NAMALWA (cell line): ENCODE measurements around the gene SLIT3.

ENCODE experiments used
- DNase-seq: peaks from one replicate; pipeline ENCODE4 v3.0.0-alpha.2; 2015; ENCODE audit warnings: low spot score

Gene SLIT3

DNA sequence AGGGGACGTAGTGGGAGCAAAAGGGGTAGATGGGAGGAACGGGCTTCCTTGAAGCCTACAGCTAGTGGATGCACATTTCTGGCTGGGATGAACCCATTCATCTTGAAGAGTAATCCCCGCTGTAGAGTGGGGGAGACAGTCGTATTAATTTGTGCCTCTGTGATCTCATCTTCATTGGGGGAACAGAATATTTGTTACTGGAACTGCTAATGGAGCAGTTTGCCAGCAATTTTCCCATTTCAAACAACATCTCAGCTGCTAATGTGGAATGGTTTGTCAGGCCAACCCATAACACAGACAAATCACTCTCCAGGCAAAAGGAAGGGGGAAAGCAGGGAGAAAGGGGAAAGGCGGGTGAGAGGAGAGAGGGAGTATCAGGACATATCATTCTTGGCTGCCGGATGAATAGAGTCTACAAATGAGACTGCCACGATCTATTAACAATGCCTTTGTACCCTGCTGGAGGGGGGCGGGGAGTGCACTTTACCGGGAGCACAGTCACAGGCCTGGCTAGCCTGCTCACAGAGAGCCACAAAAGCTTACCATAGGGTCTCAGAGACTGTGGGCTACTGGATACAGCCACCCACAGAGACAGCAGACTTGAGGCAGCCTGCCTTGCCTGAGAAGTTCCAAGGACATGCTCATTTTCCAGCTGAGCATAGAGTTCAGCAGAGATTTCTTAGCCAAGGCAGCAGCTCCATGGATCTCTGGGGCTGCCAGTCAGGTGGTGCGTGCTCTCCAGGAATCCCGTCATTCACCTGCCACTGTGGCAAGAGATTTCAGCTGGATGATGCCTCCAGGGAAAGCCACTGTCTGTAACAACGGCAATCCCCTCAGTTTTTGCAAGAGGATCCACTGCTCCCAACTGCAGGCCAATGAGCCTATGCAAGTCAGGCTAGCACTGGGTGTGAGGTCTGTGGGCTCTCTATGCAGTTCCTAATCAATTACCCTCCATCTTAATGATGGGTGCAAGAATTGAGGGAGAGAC, 504.1 kb downstream of the SLIT3 start:
- DNase-seq: no peak

DNA sequence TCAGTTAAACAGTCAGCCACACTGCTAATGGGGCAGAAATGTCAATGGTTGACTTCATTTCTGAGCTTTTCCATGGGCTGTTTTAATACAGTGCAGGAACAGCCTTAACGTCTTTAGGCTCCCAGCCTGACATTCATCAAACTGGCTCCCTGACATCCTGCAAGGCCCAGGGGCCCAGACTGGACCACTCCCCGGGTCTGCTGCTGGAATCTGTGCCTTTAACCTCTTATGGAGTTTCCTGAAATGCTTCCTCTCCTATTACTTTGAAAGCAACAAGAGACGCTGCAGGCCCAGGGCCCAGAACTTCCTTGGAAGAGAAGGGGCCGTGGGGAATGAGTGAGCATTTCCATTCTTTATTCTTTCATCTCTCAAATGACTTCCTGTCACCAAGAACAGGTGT, 504.9 kb downstream of the SLIT3 start:
- no peak for DNase-seq

DNA sequence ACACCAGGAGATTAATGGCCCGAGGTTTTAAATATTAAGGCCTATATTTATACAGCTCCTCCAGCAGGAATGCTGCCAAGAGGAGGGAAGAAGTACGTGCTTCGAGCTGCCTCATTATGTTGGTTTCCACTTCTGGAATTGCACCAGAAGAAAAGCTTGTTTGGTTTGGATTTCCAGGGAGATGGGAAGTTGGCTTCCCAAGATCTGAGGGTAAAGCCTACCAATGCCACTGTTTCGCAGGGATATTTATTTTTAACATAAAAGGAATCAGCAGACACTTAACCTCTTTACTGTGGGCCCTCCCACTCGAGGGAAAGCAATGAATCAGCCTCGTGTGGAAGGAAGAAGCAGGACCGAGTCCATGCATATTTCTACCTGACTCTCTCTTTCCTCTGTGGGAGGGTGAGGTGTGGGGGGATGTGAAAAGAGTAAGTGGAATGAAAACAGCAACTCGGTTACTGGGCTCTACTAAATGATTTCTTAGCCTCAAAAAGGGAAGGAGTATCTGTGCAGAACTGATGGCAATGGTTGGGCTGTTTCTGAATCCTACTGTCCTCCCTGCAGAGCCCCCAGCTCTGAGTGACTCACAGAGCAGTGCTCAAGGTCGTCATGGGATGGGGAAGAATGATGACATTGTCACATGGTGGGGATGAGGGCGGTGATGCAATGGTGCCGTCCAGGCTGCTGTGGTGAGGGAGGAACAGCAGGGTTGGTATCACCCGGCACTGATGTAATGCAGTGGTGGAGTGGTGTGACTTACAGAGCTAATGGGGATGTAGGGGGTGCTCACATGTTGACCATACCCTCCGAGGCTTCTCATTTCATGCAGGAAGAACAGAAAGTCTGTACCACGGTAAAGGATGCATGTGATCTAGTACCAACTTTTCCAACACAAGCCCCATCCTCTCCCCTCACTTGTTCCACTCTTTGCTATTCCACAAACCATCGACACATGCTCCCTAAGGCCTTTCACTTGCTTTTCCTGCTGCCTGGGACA, 506.8 kb downstream of the SLIT3 start:
- no peak for DNase-seq

DNA sequence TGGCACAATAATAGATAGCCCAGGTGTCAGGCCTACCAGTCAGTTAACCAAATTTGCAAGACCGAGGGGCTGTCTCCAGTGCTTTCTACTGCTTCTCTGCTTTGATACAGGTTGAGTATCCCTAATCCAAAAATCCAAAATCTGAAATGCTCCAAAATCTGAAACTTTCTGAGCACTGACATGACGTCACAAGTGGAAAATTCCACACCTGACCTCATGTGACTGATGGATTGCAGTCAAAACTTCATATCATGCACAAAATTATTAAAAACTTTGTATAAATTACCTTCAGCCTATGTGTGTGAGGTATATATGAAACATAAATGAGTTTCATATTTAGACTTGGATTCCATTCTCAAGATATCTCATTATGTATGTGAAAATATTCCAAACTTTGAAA, 508.3 kb downstream of the SLIT3 start:
- DNase-seq: no peak

DNA sequence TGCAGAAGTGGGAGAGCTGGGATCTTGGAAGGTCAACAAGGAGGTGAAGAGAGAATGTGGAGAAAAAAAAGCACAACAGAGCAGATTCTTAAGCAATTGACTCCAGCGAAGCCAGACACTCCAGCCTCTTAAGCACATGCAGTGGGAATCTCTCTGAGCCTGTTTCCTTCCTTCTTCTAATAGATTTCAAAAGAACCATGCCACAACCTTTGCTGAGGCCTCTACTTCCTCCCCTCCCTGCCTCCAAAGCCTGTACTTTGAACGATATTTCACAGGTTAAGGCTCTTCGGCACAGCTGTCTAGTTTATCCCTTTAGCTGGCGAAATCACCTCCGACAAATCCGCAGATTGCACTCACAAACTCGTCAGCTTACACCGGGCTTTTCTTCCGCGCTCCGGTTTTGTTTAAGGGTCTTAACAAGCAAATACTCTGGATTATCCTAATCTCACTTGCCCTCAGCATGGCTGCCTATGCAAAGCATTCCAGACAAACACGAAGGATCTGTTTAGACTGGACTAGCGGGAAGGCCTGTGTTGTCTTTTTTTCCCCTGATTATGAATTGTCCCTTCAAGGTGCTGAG, 510.2 kb downstream of the SLIT3 start:
- no peak for DNase-seq

DNA sequence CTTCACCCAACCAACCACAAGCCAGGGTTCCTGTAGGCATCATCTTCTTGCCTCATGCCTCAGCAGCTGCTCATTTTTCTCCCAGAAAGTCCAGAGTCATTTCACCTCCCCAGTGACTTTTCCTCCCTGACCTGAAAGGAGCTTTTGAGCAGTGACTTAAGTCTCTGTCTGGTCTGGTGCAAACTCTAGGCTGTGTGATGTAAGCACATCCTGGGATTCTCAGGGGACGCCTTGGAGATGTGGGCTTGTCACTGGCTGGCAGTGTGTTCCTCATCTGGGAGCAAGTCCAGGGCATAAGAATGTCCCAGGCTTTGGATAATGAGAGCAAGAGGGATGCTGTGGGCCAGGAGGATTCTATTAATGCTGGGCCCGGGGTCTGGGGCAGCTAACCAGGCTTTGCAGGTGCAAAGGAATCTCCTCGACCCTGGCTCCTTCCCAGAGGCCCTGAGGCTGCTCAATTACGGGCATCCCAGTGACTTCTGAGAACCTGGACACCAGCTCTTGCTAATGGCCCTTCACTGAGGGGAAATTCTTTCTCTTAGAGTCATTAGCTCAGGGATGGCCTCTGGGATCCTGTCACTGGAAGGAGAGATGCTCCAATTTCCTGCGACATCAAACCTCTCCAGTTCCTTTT, 510.8 kb downstream of the SLIT3 start:
- no peak for DNase-seq

DNA sequence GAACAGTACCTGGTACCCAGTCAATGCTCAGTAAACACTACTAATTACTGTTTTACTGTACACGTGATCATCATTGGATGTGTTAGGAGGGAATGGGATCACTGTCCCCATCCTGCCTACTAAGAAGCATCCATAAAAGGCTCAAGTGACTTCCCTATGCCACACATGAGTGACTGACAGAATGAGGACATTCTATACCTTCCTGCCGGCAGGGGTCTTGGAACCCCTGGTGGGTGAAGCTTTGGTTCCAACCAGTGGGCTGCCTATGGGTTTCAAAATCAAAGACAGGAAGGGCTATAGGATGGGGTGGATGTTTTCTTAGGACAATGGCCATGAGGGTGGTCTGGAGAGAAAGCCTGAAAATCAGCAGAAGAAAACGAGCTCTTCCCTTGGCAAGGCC, 512.2 kb downstream of the SLIT3 start:
- no peak for DNase-seq

DNA sequence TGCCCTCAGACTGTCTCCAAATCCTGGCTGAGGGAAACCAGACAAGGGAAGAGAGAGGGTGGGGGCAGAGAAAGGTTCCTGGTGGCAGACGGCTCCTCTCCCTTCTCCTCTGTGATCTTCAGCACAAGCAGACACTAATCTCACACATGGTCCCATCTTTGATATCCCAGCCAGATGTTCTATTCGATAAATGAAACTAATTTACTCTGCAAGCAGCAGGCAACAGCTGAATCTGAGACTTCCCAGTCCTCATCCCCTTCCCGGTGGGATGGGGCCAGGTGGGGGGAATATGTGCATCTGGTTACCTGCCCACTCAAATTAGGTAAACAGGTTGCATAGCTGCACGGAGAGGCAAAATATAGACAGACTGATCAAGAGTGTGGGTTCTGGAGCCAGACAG, 512.8 kb downstream of the SLIT3 start:
- DNase-seq: no peak

DNA sequence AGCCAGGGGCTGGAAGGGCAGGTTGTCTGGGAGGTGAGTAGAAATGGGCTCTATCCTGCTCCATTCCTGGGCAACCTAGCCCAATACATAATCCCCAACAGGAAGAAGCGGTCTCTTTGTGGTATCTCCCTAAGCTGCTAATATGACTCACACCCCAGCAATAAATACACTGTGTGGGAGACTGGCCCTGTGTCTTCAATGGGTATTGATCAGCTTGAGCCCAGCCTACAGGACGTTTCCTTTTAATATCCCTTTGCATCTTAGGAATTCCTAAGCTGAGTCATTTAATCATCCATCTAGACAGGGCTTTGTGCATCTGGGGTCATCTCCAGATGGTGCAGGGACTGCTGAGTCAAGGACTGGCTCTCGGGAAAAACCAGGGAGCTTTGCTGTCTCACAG, 514.8 kb downstream of the SLIT3 start:
- no peak for DNase-seq

DNA sequence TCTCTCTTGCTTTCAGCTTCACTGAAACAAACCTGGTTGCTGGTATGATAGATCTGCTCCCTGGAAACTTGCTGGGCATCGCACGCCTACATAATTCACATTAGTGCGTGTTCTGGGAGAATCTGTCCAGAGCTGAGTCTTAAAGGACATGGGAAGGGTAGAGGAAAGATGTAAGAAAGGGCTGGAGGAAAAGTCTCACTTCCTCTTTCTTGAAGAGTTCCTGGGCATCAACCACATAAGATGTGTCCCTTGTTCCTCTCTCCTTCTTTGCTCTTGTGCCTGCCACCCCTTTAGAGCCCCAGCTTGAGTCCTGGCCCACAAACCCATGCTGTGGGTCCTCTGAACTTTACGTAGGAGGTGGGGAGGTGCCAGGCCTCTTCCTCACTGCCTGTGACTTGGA, 516.5 kb downstream of the SLIT3 start:
- DNase-seq: no peak

DNA sequence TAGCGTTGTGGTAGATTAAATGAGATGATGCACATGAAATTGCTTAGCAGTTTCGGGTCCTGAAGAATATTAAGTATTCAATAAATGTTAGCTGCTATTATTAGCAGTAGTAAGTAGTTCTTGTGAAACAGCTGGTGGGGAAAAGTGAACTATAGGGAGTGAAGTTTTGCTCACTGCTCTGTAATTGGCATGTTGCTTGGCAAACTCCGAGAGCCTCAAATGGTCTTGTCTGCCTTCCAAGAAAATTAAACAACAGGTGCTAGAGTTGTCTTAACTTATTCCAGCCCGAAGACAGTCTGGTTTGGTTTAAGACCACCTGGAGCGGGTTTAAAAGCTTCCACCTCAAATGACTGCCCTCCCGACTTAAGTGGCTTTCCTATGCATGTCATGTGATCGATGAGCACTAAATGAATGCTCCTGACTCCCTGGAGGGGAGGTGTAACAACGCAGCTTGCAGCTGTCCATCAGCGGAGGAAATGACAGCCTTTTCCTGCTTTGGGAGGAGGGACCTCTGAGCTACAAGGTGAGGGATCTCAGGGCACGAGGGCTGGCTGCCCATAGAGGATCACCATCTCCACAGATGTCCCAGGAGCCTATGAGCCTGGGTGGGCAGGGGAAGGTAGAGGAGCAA, 518.9 kb downstream of the SLIT3 start:
- DNase-seq: no peak

DNA sequence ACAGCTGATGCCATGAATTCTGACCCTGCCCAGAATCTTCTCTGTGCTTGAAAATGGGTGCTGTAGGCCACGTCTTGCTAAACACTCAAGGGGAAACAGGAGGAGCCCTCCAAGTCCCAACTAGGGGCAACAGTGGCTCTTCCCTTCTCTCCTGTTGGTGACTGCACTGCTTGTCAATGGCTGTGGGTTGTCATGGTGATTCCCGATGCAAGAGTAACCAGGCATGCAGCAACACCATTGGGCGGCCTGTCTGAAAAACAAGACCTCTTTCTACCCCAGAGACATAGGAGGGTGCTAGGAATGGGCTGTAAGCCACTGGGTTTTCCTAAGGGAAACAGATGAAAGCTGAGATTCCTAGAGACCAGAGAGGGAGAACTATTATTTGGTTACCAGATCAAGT, 520.1 kb downstream of the SLIT3 start:
- DNase-seq: no peak

DNA sequence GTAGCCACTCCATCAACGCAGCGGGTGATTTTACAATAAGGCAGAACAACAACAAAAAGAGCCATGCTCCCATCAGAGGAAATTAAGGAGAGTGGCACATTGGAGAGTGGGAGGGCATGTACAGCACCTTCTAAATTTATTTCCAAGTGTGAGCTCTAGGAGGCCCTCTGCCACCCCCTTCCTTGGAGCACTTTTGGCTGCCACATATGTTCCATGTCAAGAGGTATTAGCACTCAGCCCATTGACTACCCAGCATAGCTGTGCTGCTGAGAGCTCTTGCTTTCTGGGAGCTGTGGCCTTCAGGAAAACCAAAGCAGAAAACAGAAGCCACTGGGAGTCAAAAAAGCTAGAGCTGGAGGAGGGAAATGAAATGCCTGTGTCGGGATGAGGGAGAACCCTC, 521.6 kb downstream of the SLIT3 start:
- no peak for DNase-seq

DNA sequence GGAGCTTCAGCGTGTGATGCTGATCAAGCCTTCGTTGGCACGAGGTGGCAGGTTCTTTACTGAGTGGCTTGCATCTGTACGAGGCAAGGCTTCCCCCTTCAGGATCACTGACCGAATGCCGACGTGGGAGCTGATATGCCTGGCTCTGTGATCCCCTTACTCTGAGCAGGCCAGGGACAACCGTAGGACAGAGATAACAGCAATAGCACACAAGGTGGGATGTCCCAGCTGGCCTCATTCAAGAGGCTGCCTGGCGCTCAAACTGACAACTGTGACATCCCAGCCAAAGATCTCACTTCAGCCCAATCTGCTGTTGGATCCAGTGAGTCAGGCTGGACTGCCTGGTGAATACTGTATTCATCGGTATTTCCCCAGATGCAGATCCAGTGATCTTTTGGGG, 522.4 kb downstream of the SLIT3 start:
- DNase-seq: no peak

DNA sequence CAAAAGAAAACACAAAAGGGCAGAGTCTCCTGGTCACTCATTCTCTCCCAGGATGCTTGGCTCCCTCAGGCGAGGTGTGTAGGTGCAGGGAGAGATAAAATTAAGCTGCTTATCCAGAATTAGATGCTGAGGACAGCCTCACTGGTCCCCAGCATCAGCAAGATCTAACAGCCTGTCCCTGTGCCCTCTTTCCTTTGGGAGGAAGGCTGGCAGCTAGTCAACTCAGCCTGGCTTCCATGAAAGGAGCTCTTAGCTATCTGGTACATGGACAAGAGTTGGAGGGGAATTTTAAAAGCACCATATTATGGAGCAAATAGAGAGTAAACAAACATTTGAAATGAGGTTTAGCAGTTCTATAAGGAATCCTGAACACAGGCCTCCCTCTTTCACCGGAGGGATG, 523.3 kb downstream of the SLIT3 start:
- DNase-seq: no peak

DNA sequence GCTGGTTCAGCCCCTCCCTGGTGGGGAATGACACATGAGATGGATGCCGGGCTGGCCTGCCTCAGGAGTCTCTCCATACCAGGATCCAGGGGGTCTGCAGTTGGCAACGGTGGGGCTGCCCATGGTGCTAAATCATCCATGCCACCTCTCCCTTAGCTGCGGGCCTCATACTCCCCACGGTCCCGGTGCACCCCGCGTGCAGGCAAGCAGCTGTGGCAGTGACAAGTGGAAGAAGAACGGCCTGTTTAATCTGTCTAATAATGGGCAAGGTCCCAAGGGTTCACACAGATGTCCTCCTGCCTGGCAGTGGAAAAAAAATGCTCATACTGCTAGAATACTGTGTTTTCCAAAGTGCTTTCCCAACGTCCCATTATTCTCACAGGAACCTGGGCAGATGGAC, 524.9 kb downstream of the SLIT3 start:
- no peak for DNase-seq

DNA sequence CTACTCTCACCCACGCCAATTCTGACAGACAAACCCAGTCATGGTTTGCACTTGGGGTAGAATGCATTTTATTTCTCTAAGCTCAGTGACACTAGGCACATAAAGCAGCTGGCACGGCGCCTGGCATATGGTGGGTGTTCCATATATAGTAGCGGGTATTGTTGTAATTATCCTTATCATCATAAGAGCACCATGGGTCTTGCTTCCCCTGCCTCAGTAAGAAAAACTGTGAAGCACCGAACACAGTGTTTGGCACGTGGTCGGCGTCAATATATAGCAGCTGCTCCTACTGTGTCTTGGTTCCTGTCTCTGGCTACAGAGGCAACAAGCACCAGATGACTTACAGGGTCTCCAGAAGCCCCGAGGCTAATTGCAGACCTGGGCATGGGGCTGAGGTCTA, 527.7 kb downstream of the SLIT3 start:
- DNase-seq: no peak

DNA sequence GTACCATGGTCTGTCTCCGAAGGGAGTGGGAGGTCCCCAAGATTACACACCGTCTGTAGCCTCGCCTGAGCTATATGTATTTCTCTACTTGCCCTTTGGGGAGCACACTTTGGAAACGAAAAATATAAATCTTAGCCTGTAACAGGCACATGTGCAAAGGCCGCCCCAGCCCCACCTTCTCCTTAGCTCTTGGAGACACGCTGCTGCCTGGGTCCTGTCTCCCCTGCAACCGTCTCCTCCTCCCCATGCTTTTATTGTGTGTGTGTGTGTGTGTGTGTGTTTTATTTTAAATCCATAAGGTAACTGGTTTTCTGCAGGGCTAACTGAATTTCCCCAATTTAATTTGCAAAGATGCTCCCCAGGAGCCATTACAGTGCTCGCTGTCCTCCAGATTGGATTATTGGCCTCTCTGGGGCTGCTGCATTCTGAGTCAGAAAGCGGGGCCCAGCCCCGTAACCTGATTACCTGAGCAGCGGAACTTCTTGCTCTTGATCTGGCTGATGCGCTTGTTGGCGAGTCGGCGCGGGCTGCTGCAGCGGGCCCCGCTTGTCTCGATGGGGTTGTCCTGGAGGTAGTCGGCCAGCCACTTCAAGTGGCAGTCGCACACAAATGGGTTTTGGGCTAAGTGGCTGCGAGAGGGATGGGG, 528.5 kb downstream of the SLIT3 start:
- DNase-seq: no peak

DNA sequence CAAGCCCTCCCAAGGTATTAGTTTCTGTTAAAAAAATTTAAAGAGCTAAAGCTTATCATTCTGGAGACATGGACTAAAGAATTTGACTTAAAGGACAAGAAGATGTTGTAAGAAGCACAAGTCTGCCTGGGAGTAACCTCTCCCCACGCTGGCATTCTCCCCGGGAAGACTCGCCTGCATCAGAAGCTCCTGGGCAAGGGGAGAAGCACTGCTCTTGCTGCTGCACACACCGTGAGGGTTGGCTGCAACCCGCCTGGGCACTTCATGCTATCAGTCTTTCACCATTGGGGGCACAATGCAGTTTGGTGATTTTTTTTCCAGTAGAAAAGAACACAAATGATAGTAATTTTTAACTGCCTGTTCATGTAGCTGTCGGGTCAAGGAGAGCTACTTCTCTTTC, 529.3 kb downstream of the SLIT3 start:
- DNase-seq: no peak

DNA sequence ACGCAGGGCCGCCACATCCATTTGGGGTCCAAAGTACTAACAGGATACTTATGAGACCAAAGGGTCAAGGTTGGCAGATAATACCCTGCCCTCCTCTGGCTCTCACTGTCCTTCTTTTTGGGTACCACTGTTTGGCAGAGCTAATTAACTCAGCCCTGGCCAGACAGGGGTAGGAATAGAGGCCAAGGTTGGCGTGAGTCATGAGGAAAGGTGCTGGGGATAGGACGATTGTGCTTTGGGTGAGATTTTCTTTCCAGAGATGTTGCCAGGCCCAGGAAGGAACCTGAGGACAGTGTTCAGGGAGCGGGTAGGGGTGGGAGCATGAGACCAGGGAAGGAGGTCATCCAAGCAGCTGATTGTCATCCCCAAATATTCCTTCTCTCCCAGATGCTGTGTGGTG, 529.9 kb downstream of the SLIT3 start:
- no peak for DNase-seq

DNA sequence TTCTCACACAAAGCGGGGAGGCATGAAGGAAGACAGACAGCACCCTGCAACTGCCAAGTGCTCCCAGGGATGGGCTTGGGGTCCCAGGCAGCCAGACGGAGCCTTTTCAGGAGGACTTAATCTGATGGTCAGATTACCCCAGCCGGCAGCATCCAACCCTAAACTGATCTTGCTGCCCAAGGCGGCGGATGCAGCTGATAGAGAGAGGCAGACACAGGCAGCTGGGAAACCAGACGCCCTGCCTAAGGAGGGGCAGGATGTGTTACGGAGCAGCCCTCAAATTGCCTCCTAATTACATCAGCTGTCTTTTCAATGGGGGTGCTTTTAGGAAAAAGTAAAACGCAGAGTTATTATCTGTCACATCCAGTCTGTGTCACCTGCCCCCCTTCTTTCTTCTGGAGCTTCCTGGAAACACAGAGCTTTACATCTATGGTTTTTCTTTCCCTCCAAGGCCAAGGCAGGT, 530.9 kb downstream of the SLIT3 start:
- DNase-seq: no peak
